GM12875 (cell line): Measurements from ENCODE around the gene THEMIS.
"Not testable (repeated sequence)": the region's sequence is repeated elsewhere in the genome, so short reads cannot be mapped to it uniquely, and the experiment has no call there.

ENCODE experiments used
- H3K4me3 ChIP-seq: one replicate; pipeline ENCODE4 v1.5.1; 2011; ENCODE audit warnings: low read depth, low read length, control low read depth
- CTCF ChIP-seq: IDR thresholded peaks from 2 replicates; pipeline ENCODE4 v1.5.1; 2011; ENCODE audit warnings: low read depth, mild to moderate bottlenecking, control low read depth, inconsistent platforms, low read length, moderate library complexity, borderline replicate concordance; ENCODE audit not compliant: insufficient read depth

The THEMIS gene

GRCh38 chr6:127716465-127716864 lies 184.4 kb downstream of the THEMIS start:
- TF ChIP-seq CTCF = no peak

GRCh38 chr6:127710668-127711067 lies 190.2 kb downstream of the THEMIS start:
- no peak for TF ChIP-seq CTCF
- no peak overlapping the region for H3K4me3 ChIP-seq

More at GRCh38 chr6:127716465-127716864, 184.4 kb downstream of the THEMIS start:
- no peak overlapping the region for H3K4me3 ChIP-seq

GRCh38 chr6:127706216-127706615 lies 194.6 kb downstream of the THEMIS start:
- TF ChIP-seq CTCF = no peak
- H3K4me3 ChIP-seq = no peak overlapping the region

GRCh38 chr6:127695108-127695507 lies 205.8 kb downstream of the THEMIS start:
- no peak for TF ChIP-seq CTCF
- H3K4me3 ChIP-seq = no peak overlapping the region

GRCh38 chr6:127691146-127691545 lies 209.7 kb downstream of the THEMIS start:
- H3K4me3 ChIP-seq = no peak overlapping the region
- no peak for TF ChIP-seq CTCF

GRCh38 chr6:127690588-127690987 lies 210.3 kb downstream of the THEMIS start:
- H3K4me3 ChIP-seq = no peak overlapping the region
- TF ChIP-seq CTCF = no peak

- H3K4me3 ChIP-seq = no peak overlapping the region
- peak; percentile 25; the same call in 1 of the 2 replicates for TF ChIP-seq CTCF
Measured at GRCh38 chr6:127690092-127690491, 210.8 kb downstream of the THEMIS start.

GRCh38 chr6:127687490-127687889 lies 213.4 kb downstream of the THEMIS start:
- not testable (repeated sequence) for H3K4me3 ChIP-seq
